TTC549 (cell line): Measurements from ENCODE around the gene GRID1.

ENCODE experiments used
- FAIRE-seq: peaks from 2 replicates; lab custom pipeline; 2012; peaks lifted over from hg19 to GRCh38; lab: Jason Lieb, UNC

Gene GRID1

DNA sequence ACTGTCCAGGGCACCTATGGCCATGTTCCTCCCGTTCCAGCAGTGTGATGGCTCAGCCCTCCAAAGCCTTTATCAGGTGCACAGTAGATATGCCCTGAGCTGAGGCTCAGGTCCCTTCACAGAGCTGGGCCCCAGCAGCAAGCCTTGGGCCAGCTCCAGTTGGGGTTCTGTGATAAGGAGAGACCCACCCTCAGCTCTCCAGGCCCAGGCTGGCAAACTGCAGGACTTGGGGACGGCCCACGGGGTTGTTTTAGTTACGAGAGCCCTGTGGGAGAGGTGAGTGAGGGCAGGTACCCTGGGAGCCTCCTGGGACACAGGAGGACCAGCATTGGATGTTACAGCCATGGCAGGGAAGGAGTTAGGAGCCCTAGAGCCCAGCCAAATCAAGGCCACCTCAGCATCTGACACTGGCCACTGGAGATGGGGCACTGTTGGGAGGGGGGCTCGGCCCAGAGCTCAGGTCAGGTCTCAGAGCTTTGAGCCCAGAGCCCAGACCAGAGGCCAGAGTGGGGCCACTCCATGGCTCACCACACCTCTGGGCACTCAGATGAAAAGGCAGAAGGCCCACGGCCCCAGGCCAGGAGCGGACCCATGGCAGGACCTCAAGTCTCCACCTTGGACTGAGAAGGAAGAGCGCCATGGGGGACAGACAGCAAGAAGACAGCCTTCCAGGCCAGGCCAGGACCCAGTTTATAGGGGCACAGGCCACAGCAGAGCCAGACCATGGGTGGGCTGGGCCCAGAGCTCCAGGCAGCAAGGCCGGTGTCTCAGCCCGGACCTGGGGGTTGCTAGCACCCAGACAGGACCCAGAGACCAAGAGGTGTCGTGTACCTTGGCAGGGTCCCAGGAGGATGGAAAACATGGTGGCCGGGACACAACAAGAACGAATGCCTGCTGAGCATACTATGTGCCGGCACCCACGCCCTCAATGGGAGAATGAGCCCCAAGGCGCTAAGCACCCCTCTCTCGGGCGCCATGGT, 12.8 kb downstream of the GRID1 start:
- FAIRE-seq: no peak

DNA sequence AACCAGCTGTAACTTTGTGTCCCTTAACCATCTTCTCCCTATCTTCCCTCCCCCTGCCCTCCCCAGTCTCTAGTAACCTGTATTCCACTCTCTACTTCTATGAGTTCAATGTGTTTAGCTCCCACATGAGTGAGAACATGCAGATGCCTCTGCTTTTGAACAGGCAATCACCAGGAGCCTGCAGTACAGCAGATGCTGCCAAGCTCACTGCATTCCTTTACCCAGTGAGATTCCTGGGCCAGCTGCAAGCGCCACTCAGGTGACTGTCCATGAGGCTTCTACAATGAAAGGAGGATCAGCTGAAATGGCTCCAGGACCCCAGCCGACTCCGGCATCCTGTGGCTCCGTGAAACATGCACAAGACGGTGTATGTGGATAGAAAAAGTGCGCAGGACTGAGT, 15.7 kb downstream of the GRID1 start:
- FAIRE-seq: no peak

DNA sequence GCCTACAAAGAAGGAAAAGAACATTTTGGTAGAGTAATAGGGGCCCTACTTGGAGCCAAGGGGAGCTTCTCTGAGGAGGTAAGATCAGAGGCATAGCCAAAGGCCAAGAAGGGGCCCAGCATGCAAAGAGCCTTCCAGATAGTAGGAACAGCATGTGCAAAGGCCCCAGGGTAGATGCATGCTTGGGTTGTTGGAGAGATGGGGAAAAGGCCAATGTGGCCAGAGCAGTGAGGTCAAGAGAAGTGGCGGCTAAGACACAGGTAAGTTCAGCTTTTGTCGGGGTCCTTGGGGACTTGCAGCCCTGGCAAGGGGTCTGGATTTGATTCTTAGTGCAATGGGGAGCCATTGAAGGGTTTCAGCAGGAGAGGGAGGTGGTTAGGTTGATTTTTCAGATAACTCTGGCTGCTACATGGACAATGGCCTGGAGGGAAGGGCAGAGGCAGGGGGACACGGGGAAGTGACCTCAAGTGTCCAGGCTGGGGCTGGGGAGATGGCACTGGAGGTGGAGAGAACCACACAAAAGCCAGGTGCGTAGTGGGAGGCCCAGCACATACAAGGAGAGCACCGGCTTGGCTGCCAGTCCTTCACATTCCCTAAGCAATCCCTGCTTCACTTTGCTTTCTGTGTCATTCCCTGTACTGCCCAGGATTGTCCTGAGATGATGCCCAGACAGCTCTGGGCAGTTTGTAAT, 16.5 kb downstream of the GRID1 start:
- FAIRE-seq: no peak

DNA sequence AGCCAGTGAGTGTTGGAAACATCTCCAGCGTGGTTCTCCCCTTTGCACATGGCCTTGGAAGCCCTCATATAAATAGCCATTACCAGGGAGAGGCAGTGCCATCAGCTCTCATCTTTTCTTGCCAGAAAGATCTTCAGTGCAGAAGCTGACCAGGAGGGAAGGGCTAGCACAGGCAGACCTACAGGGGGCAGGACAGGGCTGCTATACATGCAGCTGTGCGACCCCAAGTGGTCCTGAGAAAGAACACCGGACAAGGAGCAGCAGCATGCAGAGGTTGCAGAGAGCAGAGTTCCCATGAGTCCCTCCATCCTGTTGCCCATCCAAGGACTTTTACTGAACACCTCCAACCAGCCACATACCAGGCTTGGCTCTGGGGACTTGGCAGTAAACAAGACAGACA, 17.1 kb downstream of the GRID1 start:
- no peak for FAIRE-seq

DNA sequence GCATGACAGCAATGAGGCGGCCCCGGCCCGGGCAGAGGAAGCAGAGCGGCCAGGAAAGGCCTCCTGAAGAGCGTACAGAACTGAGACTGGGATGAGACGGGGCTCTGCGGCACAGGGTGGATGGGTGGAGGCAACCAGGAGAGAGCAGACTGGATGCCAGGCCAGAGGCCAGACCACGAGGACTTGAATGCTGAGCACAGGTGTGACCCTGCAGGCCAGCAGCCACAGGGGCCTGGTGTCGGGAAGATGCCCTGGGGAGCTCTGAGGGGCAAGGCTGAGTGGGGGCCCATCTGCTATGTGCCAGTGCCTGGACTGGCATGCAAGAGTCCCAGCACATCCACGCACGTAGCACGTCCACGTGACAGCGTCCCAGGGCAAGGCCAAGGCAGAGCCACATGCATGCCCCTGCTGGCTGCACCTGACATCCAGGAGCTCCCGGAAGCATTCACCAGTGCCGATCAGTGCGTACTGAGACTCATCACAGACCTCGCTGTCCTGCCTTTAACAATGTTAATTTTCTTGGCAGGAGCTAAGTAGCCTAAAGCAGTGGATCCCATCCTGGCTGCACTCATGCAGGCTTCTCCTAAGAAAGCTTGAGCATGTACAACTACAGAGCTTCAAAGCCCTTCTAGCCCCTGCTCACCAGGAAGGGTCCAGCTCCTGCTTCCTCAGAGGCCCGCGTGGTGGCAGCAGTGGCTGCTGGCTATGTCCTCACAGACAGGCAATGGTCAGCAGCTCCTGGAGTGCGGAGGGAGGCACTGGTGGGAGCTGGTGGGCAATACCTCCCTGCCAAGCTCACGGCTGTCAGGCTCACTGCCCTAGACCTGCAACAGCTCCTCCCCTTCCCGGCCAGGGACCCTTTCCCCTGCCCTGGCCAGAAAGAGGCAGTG, 18.0 kb downstream of the GRID1 start:
- FAIRE-seq: no peak

DNA sequence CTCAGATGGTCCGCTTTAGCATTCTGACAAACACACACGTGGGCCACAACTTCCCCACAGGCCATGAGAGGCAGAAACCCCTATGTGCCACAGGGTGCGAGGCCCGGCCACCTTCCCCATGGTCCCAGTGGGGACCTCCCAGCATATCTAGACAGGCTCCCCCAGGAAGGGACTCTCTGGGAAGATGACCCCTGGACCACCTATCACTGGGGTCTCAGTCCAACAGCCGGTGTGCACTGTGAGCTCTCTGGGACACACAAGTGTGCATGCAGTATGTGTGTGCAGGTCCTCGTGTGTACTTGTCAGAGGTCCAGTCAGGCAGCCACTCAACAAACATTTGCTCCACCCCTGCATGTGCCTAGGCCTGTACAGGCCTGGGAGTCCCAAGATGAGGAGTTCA, 18.7 kb downstream of the GRID1 start:
- FAIRE-seq: no peak

DNA sequence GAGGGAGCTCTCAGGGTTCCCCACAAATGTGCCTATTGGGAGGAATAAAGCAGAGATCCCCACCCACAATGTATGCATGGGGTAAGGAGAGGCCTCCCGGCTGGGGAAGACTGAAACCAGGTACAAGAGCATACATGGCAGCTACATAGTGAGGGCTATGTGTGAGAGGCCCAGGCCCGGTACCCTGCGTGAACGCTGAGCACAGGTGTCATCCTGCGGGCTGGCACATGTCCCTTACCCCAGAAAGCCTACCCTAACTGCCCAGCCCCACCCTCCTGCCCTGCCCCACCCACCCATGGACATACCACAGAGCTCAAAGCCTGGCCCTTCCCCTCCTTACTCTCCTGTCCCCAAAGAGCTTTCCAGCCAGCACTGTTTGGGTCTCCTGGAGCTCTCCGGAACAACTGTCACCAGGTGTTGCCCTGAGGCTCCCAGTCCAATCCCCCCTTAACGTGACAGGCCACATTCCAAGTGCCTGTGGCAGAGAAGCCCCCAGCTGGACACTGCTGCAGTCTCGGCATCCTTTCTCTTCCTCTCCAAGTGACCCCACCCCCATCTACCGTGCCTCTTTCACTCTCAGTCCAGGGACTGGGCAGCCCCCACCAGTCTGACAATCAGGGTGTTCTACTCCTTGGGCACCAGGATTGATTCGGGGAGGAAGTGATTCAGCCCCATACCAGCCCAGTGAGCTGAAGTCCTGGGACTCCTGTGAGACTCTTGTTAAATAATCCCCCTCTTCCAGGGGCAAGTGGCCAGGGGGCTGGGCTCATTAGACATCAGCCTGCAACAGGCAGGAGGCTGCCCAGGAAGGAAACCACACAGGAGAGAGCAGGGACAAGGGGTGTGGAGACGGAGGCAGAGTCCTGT, 19.6 kb downstream of the GRID1 start:
- FAIRE-seq: no peak

DNA sequence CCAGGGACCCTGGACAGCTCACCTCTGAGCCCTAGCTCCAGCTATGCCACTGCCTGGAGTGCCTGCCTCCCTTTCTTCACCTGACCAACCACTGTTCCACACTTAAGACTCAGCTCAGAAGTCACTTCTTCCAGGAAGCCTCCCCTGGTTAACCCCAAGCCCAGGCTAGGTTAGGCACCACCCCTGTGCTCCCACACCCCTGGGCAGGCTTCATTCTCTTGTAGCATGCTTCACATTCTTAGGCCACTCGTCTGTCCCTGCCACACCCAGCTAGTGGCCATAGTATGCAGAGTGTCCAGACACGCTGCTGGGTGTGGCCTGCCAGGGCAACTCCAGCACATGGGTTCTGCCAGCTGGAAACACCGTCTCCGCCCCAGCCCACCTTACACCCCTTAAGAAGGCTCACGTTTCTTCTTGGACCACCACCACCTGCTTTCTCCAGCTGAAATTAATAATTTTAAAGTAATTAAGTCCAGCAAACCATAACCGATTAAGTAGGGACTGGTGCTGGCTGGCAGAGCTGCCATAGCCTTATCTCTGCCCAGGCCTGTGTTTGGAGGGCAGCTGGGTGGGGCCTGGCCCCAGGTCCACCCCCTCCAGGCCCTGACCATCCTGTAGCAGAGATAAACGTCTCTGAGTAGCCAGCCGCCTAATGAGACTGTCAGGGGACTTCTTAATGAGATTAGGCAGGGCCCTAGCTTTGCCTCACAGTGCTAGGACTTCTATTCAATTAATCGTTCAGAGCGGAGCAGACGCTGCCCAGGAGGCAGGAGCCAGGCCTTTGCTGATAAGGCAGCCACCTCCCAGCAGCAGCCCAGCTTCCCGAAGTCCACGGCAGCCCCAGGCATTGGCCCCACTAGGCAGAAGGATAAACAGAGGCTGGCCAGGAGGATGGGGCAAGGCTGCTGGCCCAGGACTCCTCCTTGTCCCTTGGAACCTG, 20.5 kb downstream of the GRID1 start:
- no peak for FAIRE-seq

DNA sequence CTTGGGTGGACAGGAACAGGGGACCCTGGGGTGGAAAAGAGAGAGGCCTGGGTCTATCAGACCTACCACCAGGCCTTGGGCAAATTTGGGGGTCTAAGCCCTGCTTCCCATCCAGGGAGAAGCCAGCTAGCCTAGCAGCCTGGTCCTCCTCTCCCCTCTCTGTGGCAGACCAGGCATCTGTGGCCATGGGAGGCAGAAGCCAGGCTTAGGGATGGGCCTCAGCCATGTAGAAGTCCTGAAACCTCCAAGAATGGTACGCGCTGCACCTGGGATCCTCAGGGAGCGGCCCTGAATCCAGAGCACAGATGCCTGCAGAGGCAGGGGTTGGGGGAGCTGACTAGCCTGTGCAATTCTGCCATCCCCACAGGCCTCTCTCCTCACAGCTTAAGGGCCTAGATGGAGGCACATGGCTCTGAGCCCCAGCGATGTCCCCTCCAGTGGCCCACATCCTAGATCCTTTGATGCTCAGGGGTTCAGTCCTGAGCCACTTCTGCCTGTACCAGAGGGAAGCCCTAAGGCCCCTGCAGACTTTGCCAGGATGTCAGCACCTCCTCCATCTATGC, 21.2 kb downstream of the GRID1 start:
- FAIRE-seq: no peak

DNA sequence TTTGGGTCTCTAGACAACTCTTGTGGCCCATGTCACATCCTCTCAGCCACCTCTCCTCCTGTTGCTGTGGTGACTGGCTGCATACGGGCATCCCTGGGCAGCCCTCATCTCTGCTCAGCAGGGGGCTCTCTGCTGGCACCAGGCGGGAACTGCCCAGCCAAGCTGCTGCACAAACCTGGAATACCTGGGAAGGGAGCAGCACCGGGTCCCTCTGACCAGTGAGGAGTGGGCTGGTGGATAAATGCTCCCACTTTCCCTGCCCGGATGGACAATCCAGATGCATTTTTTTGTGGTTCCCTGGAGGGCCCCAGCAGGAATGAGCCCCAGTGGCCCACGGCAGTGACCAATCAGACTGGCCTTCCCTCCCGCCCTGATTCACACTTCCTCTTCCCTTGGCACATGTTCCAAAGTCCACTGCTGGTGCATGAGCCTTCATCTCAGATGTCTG, 21.9 kb downstream of the GRID1 start:
- FAIRE-seq: no peak

DNA sequence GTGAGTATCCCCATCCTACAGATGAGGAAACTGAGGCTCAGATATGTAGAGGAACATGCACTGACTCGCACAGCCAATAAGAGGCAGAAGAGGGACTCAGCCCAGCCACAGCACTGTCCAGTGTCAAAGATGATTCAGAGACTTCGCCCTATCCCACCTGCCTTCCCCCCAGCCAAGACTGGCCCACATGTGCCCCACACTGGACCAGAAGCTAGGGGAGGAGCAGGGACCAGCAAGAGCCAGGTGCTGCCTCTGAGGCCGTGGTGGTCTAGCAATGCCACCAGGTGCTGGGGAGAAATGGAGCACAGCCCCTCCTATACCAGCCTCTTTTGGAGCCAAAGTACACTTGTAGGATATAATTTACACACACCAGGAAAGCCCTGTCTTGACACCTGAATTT, 22.3 kb downstream of the GRID1 start:
- FAIRE-seq: no peak

DNA sequence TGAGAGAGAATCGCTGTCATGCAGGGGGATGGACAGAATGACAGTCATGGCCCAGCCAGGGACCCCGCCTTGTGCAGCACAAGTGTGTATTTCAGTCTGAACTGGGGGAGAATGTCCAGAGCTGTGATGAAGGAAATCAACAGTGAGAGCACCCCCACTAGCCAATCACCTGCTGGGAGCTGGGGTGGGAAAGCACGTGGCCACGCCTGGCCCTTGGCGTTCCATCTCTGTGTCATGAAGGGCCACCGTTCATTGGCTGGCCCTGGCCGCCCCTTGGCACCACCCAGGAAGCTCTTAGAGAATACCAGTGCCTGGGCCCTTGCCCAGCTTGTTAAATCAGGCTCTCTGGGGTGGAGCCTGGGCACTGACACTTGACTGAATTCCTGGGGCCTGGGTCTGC, 22.8 kb downstream of the GRID1 start:
- FAIRE-seq: no peak

DNA sequence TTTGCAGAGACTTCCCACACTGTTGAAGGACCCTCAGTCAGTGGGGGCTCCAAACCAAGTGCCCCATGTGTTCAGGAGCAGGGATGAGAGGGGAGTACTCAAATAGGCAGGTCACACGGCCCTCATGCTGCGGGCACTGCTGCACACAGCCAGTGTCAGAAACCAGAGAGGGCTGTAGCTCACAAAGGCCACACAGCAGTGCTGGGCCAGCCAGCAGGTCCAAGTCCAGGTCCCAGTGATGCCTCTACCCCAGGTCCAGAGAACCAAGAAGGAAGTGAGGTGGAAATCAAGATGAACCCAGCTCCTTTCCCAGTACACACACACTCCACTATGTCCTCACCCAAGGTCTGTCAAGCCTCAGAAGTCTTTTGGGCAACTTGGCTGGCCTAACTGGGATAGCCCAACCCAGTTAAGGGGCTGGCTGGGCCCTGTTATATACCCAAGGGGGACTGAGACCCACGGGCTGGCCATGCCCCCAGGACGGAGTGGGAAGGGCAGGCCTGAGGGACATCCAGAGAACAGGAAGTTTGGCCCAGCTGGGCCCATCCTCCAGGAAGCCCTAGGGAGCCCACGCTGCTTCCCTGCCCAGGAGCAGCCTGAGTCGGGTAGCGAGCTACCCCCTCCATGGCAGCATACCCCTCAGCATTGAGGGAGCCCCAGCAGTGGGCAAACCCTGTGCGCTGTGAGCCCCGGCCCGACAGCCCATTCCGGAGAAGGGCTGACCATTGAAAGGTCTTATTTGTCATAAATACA, 24.3 kb downstream of the GRID1 start:
- no peak for FAIRE-seq

DNA sequence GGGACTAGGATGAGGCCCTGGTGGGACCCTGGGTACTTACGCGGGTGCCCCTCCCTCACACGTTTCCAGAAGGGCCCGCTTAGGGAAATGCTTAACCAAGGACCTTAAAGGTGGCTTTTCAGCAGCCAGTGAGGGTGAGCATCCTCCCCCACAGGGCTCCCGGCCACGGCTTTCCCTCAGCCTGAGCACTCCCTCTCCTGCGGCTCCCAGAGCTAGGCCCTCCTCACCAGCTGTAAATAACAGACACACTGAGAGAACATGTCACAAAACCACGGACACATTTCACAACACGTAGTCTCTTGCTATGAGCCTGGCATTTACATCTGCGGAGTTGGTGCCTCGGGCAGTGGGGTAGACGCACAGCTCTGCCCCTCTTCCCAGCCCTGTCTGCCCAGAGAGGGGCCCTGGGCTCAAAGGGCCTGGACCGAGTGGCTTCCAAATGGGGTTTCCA, 25.2 kb downstream of the GRID1 start:
- FAIRE-seq: no peak

DNA sequence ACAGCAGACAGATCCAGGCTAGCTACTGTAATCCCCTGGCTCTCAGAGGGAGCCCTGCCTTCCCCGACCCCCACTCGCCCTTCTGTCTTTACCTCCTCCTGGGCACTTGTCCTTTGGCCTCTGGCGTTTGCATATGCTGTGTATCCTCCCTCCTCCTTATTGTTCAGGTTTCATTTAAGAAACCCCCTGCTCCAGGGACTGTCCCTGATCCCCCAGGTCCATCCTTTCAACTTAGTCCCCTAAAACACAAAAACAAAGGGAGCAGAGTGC, 25.7 kb downstream of the GRID1 start:
- FAIRE-seq: no peak

DNA sequence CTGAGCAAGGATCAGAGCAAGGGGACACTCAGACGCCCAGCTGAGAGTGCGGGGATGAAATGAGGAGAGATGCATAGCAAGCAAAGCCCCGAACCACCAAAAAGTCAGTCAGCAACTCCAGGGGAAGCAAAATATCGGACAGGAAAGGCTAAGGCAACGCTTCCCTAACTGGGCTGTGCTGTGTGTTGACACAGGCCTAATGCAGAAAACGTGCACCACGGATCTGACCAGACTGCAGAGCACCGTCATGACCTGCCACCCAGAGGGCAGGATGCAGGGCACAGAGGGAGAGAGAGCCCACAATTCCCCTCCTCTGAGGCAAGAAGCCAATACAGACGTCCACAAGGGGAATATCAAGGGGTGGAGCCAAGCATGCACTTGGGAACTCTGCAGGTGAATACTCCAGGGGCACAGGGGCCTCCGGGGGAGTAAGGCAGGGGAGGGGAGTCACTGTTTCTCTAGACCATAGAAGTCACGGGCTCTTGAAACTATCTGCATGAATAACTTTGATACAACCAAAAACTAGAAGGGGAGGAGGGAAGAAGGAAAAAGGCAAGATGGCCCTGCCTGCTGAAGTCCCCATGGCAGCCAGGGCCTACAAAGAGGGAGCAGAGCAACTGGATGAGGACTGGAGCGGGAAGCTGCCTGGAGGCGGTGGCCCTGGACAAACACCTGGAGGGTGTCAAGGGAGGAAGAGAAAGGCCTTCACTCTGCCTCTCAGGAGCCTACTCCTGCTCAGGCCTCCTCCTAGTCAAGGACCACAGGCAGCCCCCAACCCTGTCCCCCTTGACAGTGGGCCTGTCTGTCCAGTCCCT, 26.2 kb downstream of the GRID1 start:
- FAIRE-seq: no peak

DNA sequence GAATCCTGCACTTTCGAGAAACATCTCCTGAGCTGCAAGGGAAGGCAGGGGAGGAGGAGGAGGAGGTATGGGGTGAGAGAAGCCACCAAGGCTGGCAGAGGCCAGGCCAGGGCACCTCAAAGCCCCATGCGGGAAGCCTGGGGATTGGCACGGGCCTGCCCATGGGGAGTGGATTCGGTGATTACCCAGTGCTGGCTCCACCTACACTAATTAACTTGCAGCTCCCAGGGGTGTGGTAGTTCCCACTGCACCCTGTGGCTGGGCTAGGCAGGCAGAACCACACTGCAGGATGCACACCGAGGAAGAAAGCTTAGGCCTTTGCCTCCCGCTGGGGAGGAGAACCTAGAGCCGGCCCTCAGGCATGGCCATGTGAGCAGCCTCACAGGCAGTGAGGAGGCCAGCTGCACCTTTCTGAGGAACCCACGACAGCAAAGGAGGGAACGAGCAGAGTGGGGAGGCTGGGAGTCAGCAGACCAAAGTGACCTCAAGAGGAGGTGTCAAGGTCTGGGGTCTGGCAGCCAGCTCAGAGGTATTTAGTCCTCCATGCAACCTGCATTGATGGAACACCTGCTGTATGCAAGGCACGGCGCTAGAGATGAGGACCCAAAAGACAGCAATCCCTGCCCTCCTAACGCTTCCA, 27.2 kb downstream of the GRID1 start:
- no peak for FAIRE-seq

DNA sequence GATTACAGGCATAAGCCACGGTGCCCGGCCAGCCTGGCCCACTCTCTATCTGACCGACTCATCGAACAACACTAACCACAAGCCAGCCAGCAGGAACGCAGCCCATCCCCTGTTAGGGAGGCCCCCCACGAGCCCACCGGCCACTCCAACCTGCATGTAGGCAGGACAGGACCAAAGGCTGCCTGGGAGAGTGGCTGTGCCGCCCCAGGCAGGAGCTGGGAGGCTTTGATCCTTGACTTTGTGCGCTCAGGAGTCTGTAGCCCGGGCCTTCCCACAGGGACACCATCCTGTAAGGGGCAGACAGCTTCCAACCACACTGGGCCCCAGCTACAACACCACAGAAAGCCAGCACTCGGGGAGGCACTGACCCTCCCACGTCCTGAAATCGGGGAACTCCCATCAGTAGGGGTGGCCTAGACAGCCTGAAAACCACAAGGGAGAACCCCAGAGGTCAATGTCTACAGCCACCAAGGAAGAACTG, 29.4 kb downstream of the GRID1 start:
- FAIRE-seq: no peak
